Fibroblast of pulmonary artery (primary cell): ENCODE results near the gene AK3.
"Not testable (repeated sequence)": the region's sequence is repeated elsewhere in the genome, so short reads cannot be mapped to it uniquely, and the experiment has no call there.

Experiments
- DNase-seq: peaks from one replicate; pipeline ENCODE4 v3.0.0-alpha.2; 2010; ENCODE audit warnings: low read depth
- H3K4me3 ChIP-seq: replicated peaks from 2 replicates; pipeline ENCODE4 v1.5.1; 2011; ENCODE audit warnings: low read depth, mild to moderate bottlenecking, control low read depth, low read length, moderate library complexity
- TF ChIP-seq, protein P1 (sequence below): IDR thresholded peaks from 2 replicates; pipeline ENCODE4 v1.5.1; 2011; ENCODE audit warnings: mild to moderate bottlenecking, control low read depth, low read length, inconsistent platforms; ENCODE audit errors: missing control alignments

The AK3 gene

DNA sequence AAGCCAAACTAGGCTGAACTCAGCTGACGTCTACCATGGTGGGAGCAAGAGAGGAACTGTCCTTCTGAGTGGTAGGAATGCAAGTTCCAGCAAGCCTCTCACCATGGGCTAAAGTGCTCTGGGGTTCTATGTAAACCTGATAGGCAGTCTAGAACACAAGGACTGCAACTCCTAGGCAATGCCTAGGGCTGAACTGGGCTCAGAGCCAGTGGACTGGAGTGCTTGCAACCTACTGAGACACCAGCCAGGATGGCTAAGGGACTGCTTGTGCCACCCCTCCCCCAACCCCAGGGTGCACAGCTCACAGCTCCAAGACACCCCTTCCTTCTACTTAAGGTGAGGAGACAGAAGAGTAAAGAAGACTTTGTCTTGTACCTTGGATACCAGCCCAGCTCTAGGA is 39.6 kb upstream of the AK3 start:
- no peak overlapping the region for H3K4me3 ChIP-seq
- TF ChIP-seq, protein P1, sequence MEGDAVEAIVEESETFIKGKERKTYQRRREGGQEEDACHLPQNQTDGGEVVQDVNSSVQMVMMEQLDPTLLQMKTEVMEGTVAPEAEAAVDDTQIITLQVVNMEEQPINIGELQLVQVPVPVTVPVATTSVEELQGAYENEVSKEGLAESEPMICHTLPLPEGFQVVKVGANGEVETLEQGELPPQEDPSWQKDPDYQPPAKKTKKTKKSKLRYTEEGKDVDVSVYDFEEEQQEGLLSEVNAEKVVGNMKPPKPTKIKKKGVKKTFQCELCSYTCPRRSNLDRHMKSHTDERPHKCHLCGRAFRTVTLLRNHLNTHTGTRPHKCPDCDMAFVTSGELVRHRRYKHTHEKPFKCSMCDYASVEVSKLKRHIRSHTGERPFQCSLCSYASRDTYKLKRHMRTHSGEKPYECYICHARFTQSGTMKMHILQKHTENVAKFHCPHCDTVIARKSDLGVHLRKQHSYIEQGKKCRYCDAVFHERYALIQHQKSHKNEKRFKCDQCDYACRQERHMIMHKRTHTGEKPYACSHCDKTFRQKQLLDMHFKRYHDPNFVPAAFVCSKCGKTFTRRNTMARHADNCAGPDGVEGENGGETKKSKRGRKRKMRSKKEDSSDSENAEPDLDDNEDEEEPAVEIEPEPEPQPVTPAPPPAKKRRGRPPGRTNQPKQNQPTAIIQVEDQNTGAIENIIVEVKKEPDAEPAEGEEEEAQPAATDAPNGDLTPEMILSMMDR, result no peak
- no peak for DNase-seq

DNA sequence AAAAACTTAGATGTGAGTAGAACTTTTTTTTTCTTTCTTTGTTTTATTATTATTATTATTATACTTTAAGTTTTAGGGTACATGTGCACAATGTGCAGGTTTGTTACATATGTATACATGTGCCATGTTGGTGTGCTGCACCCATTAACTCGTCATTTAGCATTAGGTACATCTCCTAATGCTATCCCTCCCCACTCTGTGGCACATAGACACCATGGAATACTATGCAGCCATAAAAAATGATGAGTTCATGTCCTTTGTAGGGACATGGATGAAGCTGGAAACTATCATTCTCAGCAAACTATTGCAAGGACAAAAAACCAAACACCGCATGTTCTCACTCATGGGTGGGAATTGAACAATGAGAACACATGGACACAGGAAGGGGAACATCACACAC is 34.0 kb upstream of the AK3 start:
- not testable (repeated sequence) for DNase-seq, H3K4me3 ChIP-seq

DNA sequence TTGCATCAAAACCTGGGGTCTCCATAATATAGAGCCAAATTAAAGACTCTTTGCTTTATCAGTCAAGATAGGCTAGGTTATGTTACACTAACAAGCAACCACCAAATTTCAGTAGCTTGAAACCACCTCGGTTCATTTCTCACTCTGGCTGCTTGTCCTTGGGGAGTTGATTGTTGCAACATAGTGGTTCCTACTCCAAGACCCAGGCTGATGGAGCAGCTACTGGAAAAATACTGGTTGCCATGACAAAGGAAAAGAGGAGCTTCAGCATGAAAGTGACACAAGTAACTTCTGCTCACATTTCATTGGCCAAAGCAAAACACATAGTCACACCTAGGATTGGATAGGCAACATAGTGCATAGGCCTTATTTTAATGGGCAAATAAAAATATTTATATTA is 33.2 kb upstream of the AK3 start:
- TF ChIP-seq, protein P1, result no peak
- H3K4me3 ChIP-seq, result no peak overlapping the region

DNA sequence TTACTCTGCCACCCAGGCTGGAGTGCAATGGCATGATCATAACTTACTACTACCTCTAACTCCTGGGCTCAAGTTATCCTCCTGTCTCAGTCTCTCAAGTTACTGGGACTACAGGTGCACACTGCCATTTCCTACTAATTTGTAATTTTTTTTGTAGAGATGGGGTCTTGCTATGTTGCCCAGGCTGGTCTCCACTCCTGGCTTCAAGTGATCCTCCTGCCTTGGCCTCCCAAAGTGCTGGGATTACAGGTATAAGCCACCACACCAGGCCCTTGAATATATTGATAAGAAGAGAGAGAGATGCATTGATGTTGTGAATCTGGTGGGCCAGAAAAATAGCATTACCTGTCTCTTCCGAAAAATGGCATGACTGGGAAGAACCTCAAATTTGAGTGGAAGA is 30.8 kb upstream of the AK3 start:
- no peak overlapping the region for H3K4me3 ChIP-seq

More for the DNA sequence above, 33.2 kb upstream of the AK3 start:
- DNase-seq, result peak; percentile 88

DNA sequence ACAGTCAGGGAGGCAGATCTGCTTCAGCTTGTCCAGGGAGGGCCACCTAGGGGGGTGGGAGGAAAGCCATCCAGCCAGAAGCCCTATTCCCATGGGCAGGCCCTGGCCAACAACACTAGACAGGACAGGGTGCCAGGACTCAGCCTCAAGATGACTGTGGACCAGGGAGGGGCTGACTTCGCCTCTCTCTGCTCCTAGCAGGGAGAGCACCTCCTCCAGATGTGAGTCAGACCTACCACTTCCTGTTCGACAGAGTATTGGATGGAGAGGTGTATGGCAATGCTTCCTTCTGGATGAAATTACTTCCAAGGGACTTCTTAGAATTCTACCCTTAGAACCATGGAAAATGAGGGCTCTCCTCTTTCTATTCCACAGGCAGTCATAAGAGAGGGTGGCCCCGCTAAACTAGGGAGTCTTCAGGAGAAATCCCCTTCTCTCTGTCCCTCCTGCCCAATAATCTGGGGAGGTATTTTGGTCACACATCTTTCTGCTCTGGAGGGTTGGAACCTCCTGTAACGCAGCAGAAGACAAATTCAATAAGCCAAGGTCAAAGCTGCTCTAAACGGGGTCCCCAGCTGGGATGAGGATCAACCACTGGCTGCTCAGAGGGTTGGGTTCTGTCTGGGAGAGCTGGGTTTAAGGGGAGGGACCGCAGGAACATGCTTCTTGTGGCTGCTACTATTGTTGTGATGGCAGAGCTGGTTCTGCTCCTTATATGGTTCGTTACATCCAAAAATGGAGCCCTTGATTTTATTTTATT is 28.5 kb upstream of the AK3 start:
- no peak overlapping the region for H3K4me3 ChIP-seq
- TF ChIP-seq, protein P1, result no peak
- DNase-seq, result peak; percentile 70

More for the DNA sequence above, 30.8 kb upstream of the AK3 start:
- TF ChIP-seq, protein P1, result no peak
- DNase-seq, result no peak

DNA sequence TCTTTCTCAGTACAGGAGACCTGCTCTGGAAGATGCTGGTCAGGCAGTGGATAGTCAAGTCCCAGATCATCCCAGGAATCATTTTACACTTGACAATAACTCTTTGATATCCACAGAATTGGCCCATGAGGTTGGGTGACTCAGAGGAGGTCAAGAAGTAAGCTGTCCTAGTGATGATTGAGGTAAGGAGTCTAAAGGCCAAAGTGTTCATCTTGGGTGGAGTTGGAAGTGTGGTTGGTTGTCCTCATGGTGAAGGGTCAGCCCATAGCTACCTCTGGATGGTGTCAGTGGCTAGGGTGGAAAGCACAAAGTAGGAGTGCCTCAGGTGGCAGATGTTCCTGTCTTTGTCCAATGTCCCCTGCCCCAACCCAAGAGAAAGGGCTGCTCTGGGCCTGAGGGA is 27.7 kb upstream of the AK3 start:
- DNase-seq, result no peak
- H3K4me3 ChIP-seq, result no peak overlapping the region
- TF ChIP-seq, protein P1, result no peak

DNA sequence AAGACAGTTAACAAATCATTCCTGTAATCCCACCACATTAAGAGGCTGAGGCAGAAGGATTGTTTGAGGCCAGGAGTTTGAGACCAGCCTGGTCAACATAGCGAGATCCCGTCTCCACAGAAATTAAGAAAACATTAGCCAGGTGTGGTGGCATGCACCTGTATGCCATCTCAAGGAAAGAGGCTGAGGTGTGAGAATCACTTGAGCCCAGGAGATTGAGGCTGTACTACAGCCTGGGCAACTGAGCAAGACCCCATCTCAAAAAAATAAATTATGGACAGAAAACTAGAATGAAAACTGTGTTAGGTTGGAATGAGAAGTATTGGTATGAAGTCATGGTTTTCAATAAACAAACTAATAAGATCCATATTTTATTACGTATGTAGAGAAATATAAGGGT is 23.0 kb upstream of the AK3 start:
- no peak overlapping the region for H3K4me3 ChIP-seq
- TF ChIP-seq, protein P1, result no peak
- DNase-seq, result no peak
